GM20000 (cell line): ENCODE measurements around the gene NAIF1.

Experiments
- DNase-seq: peaks from one replicate; pipeline ENCODE4 v3.0.0; 2012; ENCODE audit warnings: low spot score
- CTCF ChIP-seq: IDR thresholded peaks from 2 replicates; pipeline ENCODE4 v1.5.1; 2012; ENCODE audit warnings: mild to moderate bottlenecking, control low read depth; ENCODE audit errors: extremely low read depth, missing control alignments

The NAIF1 gene

GRCh38 chr9:128099932-128100491 lies 32.9 kb upstream of the NAIF1 start:
- no peak for DNase-seq
- TF ChIP-seq CTCF, result no peak

GRCh38 chr9:128099231-128099931 lies 32.3 kb upstream of the NAIF1 start:
- TF ChIP-seq CTCF, result no peak
- DNase-seq, result no peak

- DNase-seq, result no peak
- TF ChIP-seq CTCF, result no peak
Measured at GRCh38 chr9:128098297-128099230, 31.4 kb upstream of the NAIF1 start.

- TF ChIP-seq CTCF, result no peak
- no peak for DNase-seq
Measured at GRCh38 chr9:128097543-128098296, 30.6 kb upstream of the NAIF1 start.

- no peak for DNase-seq
- no peak for TF ChIP-seq CTCF
Measured at GRCh38 chr9:128096616-128097536, 29.8 kb upstream of the NAIF1 start.

- DNase-seq, result no peak
- no peak for TF ChIP-seq CTCF
Measured at GRCh38 chr9:128094950-128095544, 27.9 kb upstream of the NAIF1 start.
